GM21526 (cell line): ENCODE data around the gene ESCO1.
"Not testable (repeated sequence)": the region's sequence is repeated elsewhere in the genome, so short reads cannot be mapped to it uniquely, and the experiment has no call there.

Source experiments
- ATAC-seq: cut with Tn5 transposase; IDR thresholded peaks from one replicate; pipeline ENCODE4 v1.9.1; 2021; ENCODE audit warnings: moderate library complexity; ENCODE audit not compliant: unreplicated experiment, low FRiP score

Gene ESCO1

DNA sequence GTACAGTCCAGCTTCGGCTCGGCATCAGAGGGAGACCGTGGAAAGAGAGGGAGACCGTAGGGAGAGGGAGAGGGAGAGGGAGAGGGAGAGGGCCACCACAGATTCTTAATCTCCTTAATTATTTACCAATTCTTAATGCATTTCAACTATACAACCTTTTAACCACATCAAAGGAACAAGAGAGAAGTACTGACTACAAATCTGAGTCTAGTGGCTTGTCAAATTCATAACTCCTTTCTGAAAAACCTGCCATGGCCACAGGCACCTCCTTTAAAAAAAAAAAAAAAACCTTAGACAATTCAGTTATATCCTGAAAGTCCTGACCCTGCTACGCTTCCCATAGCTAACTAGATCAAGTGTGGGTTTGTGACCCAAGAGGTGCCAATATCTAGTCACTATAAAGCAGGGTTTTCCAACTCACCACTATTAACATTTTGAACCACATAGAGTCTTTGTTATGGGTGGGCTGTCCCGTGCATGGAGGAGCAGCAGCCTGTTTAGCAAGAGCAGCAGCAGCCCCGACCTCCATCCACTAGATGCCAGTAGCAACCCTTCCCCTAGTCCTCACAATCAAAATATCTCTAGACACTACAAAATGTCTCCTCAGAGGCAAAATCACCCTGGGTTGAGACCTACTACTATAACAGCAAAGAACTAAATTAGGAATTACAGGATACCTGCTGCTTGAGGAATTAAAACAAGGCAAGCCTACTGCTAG, 6.8 kb downstream of the ESCO1 start:
- no peak for ATAC-seq

GRCh38 chr18:21592361-21592760, 8.1 kb downstream of the ESCO1 start:
- ATAC-seq: not testable (repeated sequence)

DNA sequence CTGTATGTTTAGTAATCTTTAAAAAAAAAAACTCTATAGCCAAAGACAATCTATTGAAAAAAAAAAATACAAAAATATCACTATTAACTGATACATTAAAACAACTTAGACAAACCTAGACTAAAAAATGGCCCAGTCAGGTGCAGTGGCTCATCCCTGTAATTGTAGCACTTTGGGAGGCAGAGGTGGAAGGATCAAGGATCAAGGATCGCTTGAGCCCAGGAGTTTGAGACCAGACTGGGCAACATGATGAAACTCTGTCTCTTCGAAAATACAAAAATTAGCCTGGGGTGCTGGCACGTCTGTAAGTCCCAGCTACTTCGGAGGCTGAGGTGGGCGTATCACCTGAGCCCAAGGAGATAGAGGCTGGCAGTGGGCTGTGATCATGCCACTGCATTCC, 16.1 kb downstream of the ESCO1 start:
- no peak for ATAC-seq

- ATAC-seq: no peak
These were observed 24.8 kb downstream of the ESCO1 start for GRCh38 chr18:21575656-21576055.

DNA sequence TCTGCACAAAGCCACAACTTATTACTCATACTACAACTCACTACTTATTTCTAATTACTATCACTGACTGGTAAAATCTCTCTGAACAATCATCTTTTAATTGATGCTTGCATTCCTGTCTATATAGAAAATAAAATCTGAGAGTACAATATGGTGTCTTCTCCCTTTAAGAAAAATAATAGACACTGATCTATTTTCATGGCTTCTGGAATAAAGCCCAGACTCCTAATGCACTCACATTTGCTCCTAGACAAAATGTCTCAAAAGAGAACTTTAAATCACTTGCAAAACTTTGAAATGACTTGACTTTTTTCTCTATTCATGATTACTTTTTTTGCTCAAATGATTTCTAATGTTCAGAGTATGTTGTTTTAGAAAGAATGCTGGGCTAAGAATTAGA, 28.7 kb downstream of the ESCO1 start:
- no peak for ATAC-seq

DNA sequence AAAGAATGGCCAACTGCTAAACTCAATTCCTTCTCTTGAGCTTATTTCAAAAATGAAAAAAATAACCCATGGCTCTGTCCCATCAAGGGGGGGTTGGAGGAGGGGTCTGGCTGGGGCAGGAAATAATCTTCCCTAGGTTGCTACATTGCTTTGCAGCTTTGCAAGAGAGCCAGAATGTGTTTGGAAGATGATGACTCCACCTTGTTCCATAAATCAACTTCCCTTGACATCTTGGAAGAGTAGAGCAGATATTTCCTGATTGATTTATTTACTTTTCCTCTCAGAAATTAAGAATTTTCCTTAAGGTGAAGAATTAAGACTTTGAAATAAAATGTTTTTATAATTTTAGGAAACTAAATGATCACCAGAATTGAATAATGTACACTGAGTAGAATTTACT, 41.3 kb downstream of the ESCO1 start:
- no peak for ATAC-seq

- ATAC-seq: no peak
These were observed 42.8 kb downstream of the ESCO1 start for GRCh38 chr18:21557607-21558253.

DNA sequence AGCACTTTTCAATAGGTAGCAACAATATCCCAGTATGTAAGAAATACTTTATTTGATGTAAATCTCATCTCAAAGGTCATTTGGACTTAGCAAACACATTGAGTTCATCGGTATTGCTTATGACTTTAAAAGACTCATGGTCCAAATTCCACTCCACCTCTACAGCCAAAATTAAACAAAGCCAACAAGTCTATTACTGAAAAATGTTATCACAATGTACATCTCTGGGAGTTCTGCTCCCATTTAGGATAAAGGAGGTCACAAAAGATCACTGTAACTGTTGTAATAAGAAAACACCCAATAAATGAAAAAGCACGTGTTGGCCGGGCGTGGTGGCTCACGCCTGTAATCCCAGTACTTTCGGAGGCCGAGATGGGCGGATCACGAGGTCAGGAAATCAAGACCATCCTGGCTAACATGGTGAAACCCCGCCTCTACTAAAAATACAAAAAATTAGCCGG, 50.0 kb downstream of the ESCO1 start:
- ATAC-seq: no peak

- ATAC-seq: no peak
These were observed 51.9 kb downstream of the ESCO1 start for GRCh38 chr18:21548647-21549046.

- no peak for ATAC-seq
These were observed 54.1 kb downstream of the ESCO1 start for GRCh38 chr18:21546423-21546822.

- no peak for ATAC-seq
These were observed 62.3 kb downstream of the ESCO1 start for GRCh38 chr18:21538230-21538629.

DNA sequence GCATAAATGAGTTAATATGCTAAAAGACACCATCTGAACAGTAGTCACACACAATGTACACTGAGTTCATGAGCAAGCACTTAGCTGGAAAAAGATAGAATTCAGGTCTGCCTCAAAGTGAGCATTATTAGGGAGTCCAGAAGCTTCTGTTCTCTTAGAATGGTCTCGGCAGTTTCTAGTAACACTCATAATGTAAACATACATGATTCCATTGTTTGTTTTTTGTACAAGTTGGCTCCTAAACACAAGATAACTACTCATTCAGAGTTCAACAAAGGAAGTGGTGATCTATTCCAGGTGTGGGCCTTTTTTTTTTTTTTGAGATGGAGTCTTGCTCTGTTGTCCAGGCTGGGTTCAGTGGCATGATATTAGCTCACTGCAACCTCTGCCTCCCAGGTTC, 66.2 kb downstream of the ESCO1 start:
- no peak for ATAC-seq

- no peak for ATAC-seq
These were observed 74.0 kb downstream of the ESCO1 start for GRCh38 chr18:21526463-21526862.

GRCh38 chr18:21525916-21526315, 74.6 kb downstream of the ESCO1 start:
- ATAC-seq: no peak

GRCh38 chr18:21522530-21522929, 78.0 kb downstream of the ESCO1 start:
- no peak for ATAC-seq

DNA sequence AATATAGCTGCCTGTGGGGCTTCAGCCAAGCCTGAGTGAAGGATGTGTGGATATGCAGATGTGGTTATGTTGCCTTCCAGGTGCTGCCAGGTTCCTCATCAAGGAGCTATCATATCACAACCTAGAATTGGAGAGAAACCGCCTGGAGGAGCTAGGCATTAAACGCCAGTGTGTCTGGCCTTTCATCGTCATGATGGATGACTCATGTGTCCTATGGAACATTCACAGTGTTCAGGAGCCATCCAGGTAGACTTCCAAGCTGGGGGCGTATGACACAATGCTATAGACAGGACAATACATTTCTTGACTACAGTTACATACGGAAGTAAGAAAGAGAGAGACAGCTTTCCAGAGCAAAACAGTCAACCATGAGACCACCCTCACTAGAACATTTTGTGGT, 86.8 kb downstream of the ESCO1 start:
- no peak for ATAC-seq

DNA sequence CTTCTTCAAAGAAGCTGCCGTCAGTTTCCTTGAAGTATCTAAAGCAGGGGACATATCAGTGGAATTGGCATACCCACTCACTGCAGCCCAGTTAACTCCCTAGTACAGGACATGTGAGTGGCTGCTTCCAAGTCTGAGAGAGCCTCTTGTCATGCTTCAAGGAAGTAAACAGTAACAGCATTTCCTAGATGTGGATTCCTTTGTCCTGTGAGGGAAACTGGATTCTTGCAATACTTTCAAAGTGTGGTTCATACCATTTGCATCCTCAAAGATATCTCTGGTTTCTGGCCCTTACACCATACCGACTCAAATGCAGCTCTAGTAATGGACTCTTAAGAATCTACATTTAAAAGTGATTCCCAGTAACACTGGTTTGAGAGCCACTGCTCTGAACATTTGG, 87.2 kb downstream of the ESCO1 start:
- no peak for ATAC-seq

DNA sequence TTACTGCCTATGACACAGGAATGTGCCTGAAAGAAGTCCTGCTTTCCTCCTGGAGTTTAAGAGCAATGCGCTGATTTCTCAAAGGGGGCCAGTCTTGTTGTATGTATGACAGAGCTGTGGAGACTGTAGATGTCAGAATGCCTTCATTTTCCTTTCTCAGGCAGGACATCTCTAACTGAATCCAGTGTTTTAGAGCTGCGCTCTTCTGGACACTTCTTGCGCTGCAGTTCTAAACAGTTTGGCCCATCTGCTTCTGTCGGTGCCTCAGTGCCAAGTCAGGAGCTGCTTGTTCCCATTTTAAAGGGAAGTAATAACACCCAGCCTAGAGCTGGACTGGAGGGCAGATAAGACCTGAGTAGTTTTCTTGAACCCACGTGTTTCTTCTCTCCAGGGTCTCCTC, 91.4 kb downstream of the ESCO1 start:
- no peak for ATAC-seq

DNA sequence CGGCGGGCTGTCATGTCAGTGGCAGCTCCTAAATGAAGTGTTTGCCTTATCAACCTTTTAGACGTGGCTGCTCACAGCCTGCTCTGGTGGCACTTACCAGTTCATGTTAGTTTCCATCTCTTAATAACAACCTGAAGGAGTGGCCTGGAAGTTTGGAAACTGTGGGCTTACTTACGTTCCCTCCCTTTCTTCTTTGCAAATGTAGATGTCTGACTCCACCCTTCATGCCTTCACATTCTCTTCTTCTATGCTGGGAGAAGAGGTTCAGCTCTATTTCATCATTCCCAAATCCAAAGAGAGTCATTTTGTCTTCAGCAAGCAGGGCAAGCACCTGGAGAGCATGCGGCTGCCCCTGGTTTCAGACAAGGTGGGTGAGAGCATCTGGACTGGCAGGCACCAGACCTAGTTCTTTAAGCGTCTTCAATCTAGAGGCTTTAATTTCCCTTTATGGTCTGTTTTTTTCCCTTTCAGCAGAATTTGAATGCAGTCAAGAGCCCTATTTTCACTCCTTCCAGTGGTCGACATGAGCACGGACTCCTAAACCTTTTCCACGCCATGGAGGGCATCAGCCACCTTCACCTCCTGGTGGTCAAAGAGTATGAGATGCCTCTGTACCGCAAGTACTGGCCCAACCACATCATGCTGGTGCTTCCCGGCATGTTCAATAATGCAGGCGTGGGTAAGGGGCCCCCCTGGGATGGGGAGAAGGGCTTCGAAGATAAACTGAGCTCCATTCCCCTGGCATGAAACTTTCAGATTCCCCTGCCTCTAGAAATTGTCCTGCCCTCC, 92.4 kb downstream of the ESCO1 start:
- no peak for ATAC-seq

- no peak for ATAC-seq
These were observed 97.8 kb downstream of the ESCO1 start for GRCh38 chr18:21502661-21503060.

DNA sequence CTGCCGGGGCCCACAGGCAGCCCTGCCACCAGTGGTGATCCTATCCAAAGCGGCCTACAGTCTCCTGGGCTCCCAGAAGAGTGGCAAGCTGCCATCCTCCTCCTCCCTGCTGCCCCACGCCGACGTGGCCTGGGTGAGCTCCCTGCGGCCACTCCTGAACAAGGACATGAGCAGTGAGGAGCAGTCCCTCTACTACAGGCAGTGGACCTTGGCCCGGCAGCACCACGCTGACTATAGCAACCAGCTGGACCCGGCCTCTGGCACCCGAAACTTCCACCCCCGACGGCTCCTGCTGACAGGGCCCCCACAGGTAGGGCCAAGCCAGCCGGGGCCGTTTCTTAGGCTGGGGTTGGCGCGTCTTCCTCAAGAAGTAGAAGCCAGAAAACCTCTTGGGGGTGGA, 100.5 kb downstream of the ESCO1 start:
- ATAC-seq: no peak
